Measurements from ENCODE around the gene RIN3.

Gene RIN3

DNA sequence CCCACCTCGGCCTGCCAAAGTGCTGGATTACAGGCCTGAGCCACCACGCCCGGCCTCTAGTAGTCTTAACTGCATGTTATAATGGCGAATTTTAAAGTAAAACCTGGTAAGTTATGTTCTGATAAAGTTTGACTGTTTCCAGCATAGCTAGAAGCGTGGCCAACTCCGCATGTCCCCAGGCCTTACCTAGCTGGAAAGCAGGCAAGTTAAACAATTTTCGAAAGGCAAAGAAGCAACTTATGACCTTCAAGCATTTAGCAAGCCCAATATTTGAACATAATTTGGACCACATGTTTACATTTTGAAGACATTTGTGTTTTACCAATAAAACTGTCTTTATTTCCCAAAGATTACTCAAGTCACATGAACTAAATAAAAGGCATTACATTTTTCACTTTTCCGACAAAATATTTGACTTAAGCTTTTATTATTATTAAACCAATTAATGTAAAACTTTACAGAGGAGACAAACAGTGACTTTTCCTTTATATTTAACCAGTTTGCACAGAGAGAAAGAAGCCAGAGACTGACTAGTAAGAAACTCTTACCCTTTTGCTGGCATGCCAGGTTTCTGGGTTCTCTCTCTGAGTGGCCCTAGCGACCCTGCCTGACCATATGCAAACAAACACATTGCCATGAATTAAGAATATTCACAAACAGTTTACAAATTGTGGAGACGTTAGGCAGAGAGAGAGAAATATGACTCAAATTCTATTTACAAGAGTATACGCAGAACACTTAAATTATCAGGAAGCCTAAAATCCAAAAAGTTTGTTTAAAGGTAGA is 106.3 kb downstream of the RIN3 start:
- H3K36me3 Mint-ChIP-seq (ENCODE audit: low read depth), result peaks cover 4% of the 10 kb centered on the region
- H3K4me3 Mint-ChIP-seq, result no peak overlapping the region
- TF ChIP-seq, protein P1, sequence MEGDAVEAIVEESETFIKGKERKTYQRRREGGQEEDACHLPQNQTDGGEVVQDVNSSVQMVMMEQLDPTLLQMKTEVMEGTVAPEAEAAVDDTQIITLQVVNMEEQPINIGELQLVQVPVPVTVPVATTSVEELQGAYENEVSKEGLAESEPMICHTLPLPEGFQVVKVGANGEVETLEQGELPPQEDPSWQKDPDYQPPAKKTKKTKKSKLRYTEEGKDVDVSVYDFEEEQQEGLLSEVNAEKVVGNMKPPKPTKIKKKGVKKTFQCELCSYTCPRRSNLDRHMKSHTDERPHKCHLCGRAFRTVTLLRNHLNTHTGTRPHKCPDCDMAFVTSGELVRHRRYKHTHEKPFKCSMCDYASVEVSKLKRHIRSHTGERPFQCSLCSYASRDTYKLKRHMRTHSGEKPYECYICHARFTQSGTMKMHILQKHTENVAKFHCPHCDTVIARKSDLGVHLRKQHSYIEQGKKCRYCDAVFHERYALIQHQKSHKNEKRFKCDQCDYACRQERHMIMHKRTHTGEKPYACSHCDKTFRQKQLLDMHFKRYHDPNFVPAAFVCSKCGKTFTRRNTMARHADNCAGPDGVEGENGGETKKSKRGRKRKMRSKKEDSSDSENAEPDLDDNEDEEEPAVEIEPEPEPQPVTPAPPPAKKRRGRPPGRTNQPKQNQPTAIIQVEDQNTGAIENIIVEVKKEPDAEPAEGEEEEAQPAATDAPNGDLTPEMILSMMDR (IDR thresholded peaks at IDR 0.05), result no peak
- no peak overlapping the region for H3K27ac Mint-ChIP-seq
- H3K4me1 Mint-ChIP-seq, result no peaks in the 10 kb centered on the region
- H3K9me3 Mint-ChIP-seq, result peaks cover 17% of the 10 kb centered on the region
- no peak for DNase-seq
- H3K27me3 Mint-ChIP-seq (ENCODE audit: low read depth, poor library complexity), result no peaks in the 10 kb centered on the region

DNA sequence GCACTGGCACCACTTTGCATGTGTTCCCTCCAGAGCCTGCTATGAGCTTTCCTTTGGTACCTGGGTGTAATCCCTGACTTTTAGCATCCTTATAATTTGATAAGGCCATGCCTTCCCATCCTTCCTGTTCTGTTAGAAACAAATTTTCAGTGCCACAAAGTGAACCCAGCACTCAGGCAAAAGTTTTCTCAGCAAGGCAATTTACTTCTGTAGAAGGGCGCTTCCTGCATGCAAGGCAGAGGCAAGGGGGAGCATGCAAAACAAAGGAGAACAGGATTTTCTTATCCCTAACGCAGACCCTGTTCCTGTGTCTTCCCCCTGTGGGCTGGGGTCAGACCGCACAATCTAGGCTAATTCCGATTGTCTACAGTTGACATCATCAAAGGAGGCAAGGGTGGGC is 108.7 kb downstream of the RIN3 start:
- TF ChIP-seq, protein P1 (IDR thresholded peaks at IDR 0.05), result no peak
- DNase-seq, result no peak
- Mint-ChIP-seq H3K4me3 (no peak overlapping the region), H3K4me1 (no peaks in the 10 kb centered on the region), H3K36me3 (ENCODE audit: low read depth) (peaks cover 4% of the 10 kb centered on the region), H3K9me3 (peaks cover 29% of the 10 kb centered on the region), H3K27me3 (ENCODE audit: low read depth, poor library complexity) (peaks cover 3% of the 10 kb centered on the region), H3K27ac (no peak overlapping the region)

- Mint-ChIP-seq H3K36me3 (ENCODE audit: low read depth) (peaks cover 4% of the 10 kb centered on the region), H3K4me3 (no peak overlapping the region), H3K27me3 (ENCODE audit: low read depth, poor library complexity) (peaks cover 3% of the 10 kb centered on the region), H3K27ac (no peak overlapping the region), H3K4me1 (peaks cover 5% of the 10 kb centered on the region), H3K9me3 (peaks cover 42% of the 10 kb centered on the region)
- no peak for DNase-seq
- TF ChIP-seq, protein P1 (IDR thresholded peaks at IDR 0.05), result no peak
Observed at GRCh38 chr14:92624764-92625163, 111.2 kb downstream of the RIN3 start.

DNA sequence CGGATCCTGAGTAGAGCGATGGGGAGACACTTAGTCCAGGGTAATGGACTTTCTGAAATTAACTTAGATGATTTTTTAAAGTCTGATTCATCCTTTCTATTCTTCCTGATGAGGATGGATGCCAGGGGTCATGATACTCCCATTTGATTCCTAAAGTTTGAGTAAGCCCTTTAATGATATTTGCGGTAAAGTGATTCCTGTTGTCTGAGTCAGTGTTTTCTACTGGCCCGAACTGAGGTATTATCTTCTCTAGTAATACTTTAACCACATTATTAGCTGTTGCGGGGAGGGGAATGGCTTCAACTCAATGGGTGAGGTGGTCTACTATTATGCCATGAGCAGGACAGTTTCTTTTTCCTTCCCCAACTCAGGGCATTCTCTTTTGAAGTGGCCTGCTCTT is 111.6 kb downstream of the RIN3 start:
- H3K27me3 Mint-ChIP-seq (ENCODE audit: low read depth, poor library complexity), result peaks cover 3% of the 10 kb centered on the region
- no peak for DNase-seq
- H3K4me3 Mint-ChIP-seq, result no peak overlapping the region
- H3K27ac Mint-ChIP-seq, result no peak overlapping the region
- TF ChIP-seq, protein P1 (IDR thresholded peaks at IDR 0.05), result no peak
- peaks cover 5% of the 10 kb centered on the region for H3K4me1 Mint-ChIP-seq
- H3K36me3 Mint-ChIP-seq (ENCODE audit: low read depth), result peaks cover 4% of the 10 kb centered on the region
- H3K9me3 Mint-ChIP-seq, result peaks cover 42% of the 10 kb centered on the region

GRCh38 chr14:92626041-92626440 is 112.5 kb downstream of the RIN3 start:
- no peak overlapping the region for H3K27ac Mint-ChIP-seq
- no peak for DNase-seq
- no peak overlapping the region for H3K4me3 Mint-ChIP-seq
- peaks cover 3% of the 10 kb centered on the region for H3K27me3 Mint-ChIP-seq (ENCODE audit: low read depth, poor library complexity)
- H3K36me3 Mint-ChIP-seq (ENCODE audit: low read depth), result peaks cover 4% of the 10 kb centered on the region
- TF ChIP-seq, protein P1 (IDR thresholded peaks at IDR 0.05), result no peak
- peaks cover 42% of the 10 kb centered on the region for H3K9me3 Mint-ChIP-seq
- peaks cover 5% of the 10 kb centered on the region for H3K4me1 Mint-ChIP-seq

- DNase-seq, result no peak
- H3K9me3 Mint-ChIP-seq, result peaks cover 25% of the 10 kb centered on the region
- peaks cover 10% of the 10 kb centered on the region for H3K27me3 Mint-ChIP-seq (ENCODE audit: low read depth, poor library complexity)
- H3K4me1 Mint-ChIP-seq, result peaks cover 5% of the 10 kb centered on the region
- no peak overlapping the region for H3K27ac Mint-ChIP-seq
- TF ChIP-seq, protein P1 (IDR thresholded peaks at IDR 0.05), result no peak
- no peak overlapping the region for H3K4me3 Mint-ChIP-seq
- no peaks in the 10 kb centered on the region for H3K36me3 Mint-ChIP-seq (ENCODE audit: low read depth)
Observed at GRCh38 chr14:92627707-92628215, 114.2 kb downstream of the RIN3 start.
